MM.1S (cell line): ENCODE results near the gene FARP1.

Source experiments
- DNase-seq: peaks from one replicate; pipeline ENCODE4 v3.0.0-alpha.2; 2015
- H2AFZ ChIP-seq: fragments of 300-600 bp; sonication (generic); 2 replicates; pipeline ENCODE4 v1.6.0; 2016; ENCODE audit warnings: antibody characterized with exemption, low read length
- H3F3A ChIP-seq: fragments of 300-600 bp; sonication (generic); 2 replicates; pipeline ENCODE4 v1.6.1; 2016; ENCODE audit warnings: mild to moderate bottlenecking, antibody characterized with exemption, low read length, moderate library complexity, mixed read lengths; ENCODE audit not compliant: insufficient read depth
- H3K27ac ChIP-seq: fragments of 300-600 bp; sonication (generic); 2 replicates; pipeline ENCODE4 v1.5.1; 2016; ENCODE audit warnings: mild to moderate bottlenecking, low read length
- H3K27me3 ChIP-seq: fragments of 300-600 bp; sonication (generic); replicated peaks from 2 replicates; pipeline ENCODE4 v1.6.0; 2016; ENCODE audit warnings: low read length; ENCODE audit not compliant: insufficient read depth
- H3K36me3 ChIP-seq: fragments of 300-600 bp; sonication (generic); replicated peaks from 2 replicates; pipeline ENCODE4 v1.6.1; 2016; ENCODE audit warnings: mild to moderate bottlenecking, low read length, mixed read lengths; ENCODE audit not compliant: insufficient read depth
- H3K4me1 ChIP-seq: fragments of 300-600 bp; sonication (generic); 2 replicates; pipeline ENCODE4 v1.6.1; 2016; ENCODE audit warnings: low read length, mixed read lengths
- H3K4me2 ChIP-seq: fragments of 300-600 bp; sonication (generic); 2 replicates; pipeline ENCODE4 v1.6.0; 2016; ENCODE audit warnings: low read depth, low read length
- H3K4me3 ChIP-seq: fragments of 300-600 bp; sonication (generic); 2 replicates; pipeline ENCODE4 v1.5.1; 2016; ENCODE audit warnings: low read length, mixed read lengths
- H3K79me2 ChIP-seq: fragments of 300-600 bp; sonication (generic); 2 replicates; pipeline ENCODE4 v1.6.1; 2016; ENCODE audit warnings: mixed run types, low read length, mixed read lengths
- H3K9ac ChIP-seq: fragments of 300-600 bp; sonication (generic); 2 replicates; pipeline ENCODE4 v1.6.1; 2016; ENCODE audit warnings: low read length, mixed read lengths
- H3K9me2 ChIP-seq: fragments of 300-600 bp; sonication (generic); replicated peaks from 2 replicates; pipeline ENCODE4 v1.6.1; 2016; ENCODE audit warnings: mild to moderate bottlenecking, low read length, mixed read lengths; ENCODE audit not compliant: insufficient read depth
- H3K9me3 ChIP-seq: fragments of 300-600 bp; sonication (generic); replicated peaks from 2 replicates; pipeline ENCODE4 v1.6.1; 2016; ENCODE audit warnings: mild to moderate bottlenecking, low read length, mixed read lengths; ENCODE audit not compliant: insufficient read depth
- H4K20me1 ChIP-seq: fragments of 300-600 bp; sonication (generic); 2 replicates; pipeline ENCODE4 v1.6.1; 2016; ENCODE audit warnings: mild to moderate bottlenecking, low read length, moderate library complexity, mixed read lengths; ENCODE audit not compliant: insufficient read depth
- CTCF ChIP-seq: fragments of 300-600 bp; sonication (generic); IDR thresholded peaks from 2 replicates; pipeline ENCODE4 v1.5.1; 2016; ENCODE audit warnings: antibody characterized with exemption, low read length, mixed read lengths
- EZH2 ChIP-seq: fragments of 300-600 bp; sonication (generic); optimal IDR thresholded peaks from 2 replicates; pipeline ENCODE3; 2017; ENCODE audit warnings: low read depth, mild to moderate bottlenecking, antibody characterized with exemption, low read length, mixed read lengths
- EZH2phosphoT487 ChIP-seq: fragments of 300-600 bp; sonication (generic); IDR thresholded peaks from 2 replicates; pipeline ENCODE4 v1.6.1; 2018; ENCODE audit warnings: antibody characterized with exemption, low read length

FARP1 gene

GRCh38 chr13:98456413-98456845 is 313.5 kb downstream of the FARP1 start:
- Histone ChIP-seq H3K9me3 (no peaks in the 10 kb centered on the region), H3K4me3 (no peak overlapping the region), H4K20me1 (no peaks in the 10 kb centered on the region), H3K4me2 (no peak overlapping the region), H3K4me1 (no peaks in the 10 kb centered on the region), H3K79me2 (0 out of 2 replicates have a peak, but pooled peaks cover 5% of the 10 kb centered on the region), H2AFZ (no peak overlapping the region), H3K36me3 (peaks cover 8% of the 10 kb centered on the region; the same call in 1 of the 2 replicates), H3K27ac (no peak overlapping the region), H3K9ac (no peak overlapping the region), H3F3A (no peaks in the 10 kb centered on the region), H3K9me2 (no peaks in the 10 kb centered on the region), H3K27me3 (no peaks in the 10 kb centered on the region)
- TF ChIP-seq CTCF: no peak
- TF ChIP-seq EZH2phosphoT487: no peak
- no peak for TF ChIP-seq EZH2
- no peak for DNase-seq

DNA sequence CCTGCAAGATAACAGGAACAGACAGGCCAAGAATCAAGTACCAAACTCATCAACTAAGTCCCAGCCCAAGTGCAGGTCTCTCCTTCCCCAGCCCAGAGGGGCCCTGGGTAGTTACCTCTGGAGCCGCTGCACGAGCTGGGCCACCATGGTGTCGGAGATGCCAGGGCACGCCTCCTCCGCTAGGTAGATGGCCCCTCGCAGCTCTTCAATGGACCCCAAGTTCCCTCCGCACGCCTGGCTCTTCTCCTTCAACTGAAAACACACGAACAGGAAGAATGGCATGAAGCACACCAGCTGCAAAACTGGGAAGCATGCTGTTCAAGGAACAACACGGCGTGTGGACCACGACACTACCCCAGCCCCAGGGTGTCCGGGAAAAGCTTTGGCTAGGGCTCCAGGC is 314.2 kb downstream of the FARP1 start:
- no peaks in the 10 kb centered on the region for H3K4me1 ChIP-seq
- no peaks in the 10 kb centered on the region for H3F3A ChIP-seq
- no peak for TF ChIP-seq EZH2
- TF ChIP-seq EZH2phosphoT487: no peak
- no peak for TF ChIP-seq CTCF
- H3K9me2 ChIP-seq: no peaks in the 10 kb centered on the region
- no peak overlapping the region for H3K9ac ChIP-seq
- no peak overlapping the region for H3K27ac ChIP-seq
- no peaks in the 10 kb centered on the region for H3K9me3 ChIP-seq
- no peaks in the 10 kb centered on the region; the same call in 1 of the 2 replicates for H3K79me2 ChIP-seq
- H3K4me2 ChIP-seq: no peak overlapping the region
- H4K20me1 ChIP-seq: no peaks in the 10 kb centered on the region
- DNase-seq: no peak
- H3K4me3 ChIP-seq: no peak overlapping the region
- peaks cover 8% of the 10 kb centered on the region; the same call in 1 of the 2 replicates for H3K36me3 ChIP-seq
- H3K27me3 ChIP-seq: no peaks in the 10 kb centered on the region
- H2AFZ ChIP-seq: no peak overlapping the region

DNA sequence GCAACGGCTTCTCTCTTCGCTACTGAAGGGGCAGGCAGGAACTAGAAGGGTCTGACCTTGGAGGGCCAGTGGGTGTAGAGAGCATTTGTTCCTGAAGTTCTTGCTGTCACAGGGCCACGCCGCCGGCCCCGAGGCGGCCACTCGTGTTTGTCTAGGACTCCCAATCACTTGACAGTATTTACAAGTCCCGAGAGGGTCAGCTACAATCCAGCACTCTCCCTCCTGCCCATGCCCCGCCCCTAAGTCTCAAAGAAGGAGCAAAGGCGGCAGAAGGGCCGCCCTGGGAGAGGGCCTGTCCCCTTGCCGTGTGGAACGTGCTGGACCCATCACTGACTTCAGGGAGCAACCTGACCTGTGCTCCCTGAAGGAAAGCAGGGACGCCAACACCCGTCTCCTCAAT is 315.5 kb downstream of the FARP1 start:
- no peak for TF ChIP-seq CTCF
- no peak for TF ChIP-seq EZH2
- no peak for TF ChIP-seq EZH2phosphoT487
- H3K27me3 ChIP-seq: no peaks in the 10 kb centered on the region
- H3K4me3 ChIP-seq: no peak overlapping the region
- no peak overlapping the region for H3K27ac ChIP-seq
- H3K9ac ChIP-seq: no peak overlapping the region
- peaks cover 13% of the 10 kb centered on the region for H3K79me2 ChIP-seq
- no peaks in the 10 kb centered on the region for H3F3A ChIP-seq
- no peak for DNase-seq
- H2AFZ ChIP-seq: no peak overlapping the region
- no peak overlapping the region for H3K4me2 ChIP-seq
- no peaks in the 10 kb centered on the region for H4K20me1 ChIP-seq
- no peaks in the 10 kb centered on the region for H3K9me2 ChIP-seq
- H3K36me3 ChIP-seq: 0 out of 2 replicates have a peak, but pooled peaks cover 5% of the 10 kb centered on the region
- no peaks in the 10 kb centered on the region for H3K9me3 ChIP-seq
- no peaks in the 10 kb centered on the region for H3K4me1 ChIP-seq
